Measurements from ENCODE around the gene KIF3C.

Gene KIF3C

DNA sequence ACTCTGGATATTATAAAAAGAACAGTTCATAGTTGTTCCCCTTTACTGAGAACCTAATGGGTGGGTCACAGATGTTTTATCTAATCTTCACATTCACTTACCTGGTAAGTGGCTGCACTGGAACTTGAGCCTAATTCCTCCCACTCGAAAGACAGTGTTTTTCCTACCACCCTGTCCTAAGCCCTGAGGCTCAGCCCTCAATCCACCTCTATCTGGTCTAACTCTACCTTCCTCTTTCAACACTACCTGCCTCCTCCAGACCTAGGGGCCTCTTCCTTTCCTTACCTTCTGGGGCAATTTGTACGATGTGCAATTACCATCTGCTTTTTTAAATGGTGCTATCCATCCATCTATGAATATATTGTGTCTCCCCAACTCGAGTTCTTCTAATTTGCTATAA lies 9.7 kb upstream of the KIF3C start:
- TF ChIP-seq, protein P1, sequence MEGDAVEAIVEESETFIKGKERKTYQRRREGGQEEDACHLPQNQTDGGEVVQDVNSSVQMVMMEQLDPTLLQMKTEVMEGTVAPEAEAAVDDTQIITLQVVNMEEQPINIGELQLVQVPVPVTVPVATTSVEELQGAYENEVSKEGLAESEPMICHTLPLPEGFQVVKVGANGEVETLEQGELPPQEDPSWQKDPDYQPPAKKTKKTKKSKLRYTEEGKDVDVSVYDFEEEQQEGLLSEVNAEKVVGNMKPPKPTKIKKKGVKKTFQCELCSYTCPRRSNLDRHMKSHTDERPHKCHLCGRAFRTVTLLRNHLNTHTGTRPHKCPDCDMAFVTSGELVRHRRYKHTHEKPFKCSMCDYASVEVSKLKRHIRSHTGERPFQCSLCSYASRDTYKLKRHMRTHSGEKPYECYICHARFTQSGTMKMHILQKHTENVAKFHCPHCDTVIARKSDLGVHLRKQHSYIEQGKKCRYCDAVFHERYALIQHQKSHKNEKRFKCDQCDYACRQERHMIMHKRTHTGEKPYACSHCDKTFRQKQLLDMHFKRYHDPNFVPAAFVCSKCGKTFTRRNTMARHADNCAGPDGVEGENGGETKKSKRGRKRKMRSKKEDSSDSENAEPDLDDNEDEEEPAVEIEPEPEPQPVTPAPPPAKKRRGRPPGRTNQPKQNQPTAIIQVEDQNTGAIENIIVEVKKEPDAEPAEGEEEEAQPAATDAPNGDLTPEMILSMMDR (IDR thresholded peaks at IDR 0.05; ENCODE audit: extremely low read depth, insufficient read depth, missing control alignments), result no peak
- DNase-seq (ENCODE audit: low spot score), result no peak
- in situ Hi-C loops (cut with MboI; ENCODE audit: low pct_unique_long_range_greater_than_20kb, low sequenced_read_pairs, unreplicated experiment), result loop anchor here (10.0 kb wide), 1 partner anchor 153 kb away; no protein-coding TSS in a partner anchor

DNA sequence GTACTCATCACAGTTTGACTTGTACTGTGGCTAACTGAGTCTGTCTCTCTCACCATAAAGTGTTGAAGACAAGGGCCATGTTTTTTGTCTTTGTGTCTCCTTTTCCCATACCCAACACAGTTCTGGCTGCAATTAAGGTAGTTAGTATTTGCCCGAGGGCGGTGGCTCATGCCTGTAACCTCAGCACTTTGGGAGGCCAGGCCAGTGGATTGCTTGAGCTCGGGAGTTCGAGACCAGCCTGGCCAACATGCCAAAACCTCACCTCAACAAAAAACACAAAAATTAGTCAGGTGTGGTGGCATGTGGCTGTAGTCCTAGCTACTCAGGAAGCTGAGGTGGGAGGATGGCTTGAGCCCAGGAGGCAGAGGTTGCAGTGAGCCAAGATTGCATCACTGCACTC lies 6.9 kb upstream of the KIF3C start:
- no peak for DNase-seq (ENCODE audit: low spot score)
- in situ Hi-C loops (cut with MboI; ENCODE audit: low pct_unique_long_range_greater_than_20kb, low sequenced_read_pairs, unreplicated experiment), result no loop called here
- TF ChIP-seq, protein P1 (IDR thresholded peaks at IDR 0.05; ENCODE audit: extremely low read depth, insufficient read depth, missing control alignments), result no peak

DNA sequence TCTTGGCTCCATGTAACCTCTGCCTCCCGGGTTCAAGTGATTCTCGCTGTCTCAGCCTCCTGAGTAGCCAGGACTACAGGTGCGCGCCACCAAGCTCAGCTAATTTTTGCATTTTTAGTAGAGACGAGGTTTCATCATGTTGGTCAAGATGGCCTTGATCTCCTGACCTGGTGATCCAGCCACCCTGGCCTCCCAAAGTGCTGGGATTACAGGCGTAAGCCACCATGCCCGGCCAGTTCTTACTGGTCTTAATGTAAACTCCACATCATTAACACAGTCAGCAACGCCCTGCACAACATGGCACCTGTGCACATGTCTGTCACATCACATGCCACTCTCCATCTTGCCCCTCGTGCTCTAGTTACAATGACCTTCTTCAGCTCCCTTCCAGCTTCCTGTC lies 5.8 kb upstream of the KIF3C start:
- DNase-seq (ENCODE audit: low spot score), result no peak

DNA sequence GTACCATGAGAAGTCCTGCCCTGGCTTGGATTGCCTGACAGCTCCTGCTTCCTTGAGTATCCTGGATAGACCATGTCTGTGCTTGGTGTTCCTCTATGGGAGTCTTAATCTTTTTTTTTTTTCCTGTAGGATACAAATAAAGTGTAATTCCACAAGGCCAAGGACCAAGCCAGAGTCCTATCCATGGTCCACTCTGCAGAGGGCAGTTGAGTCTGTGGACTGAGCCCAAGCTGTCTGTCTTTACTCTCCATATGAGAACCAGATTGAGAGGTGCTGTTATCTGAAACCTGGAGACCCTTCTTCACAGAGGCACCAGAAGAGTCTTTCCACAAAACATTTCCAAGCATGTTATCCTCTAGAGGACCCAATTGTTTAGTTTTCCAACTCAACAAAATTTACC lies 1.4 kb upstream of the KIF3C start:
- TF ChIP-seq, protein P1 (IDR thresholded peaks at IDR 0.05; ENCODE audit: extremely low read depth, insufficient read depth, missing control alignments), result no peak
- no peak for DNase-seq (ENCODE audit: low spot score)
- in situ Hi-C loops (cut with MboI; ENCODE audit: low pct_unique_long_range_greater_than_20kb, low sequenced_read_pairs, unreplicated experiment), result no loop called here

More for the DNA sequence above, 5.8 kb upstream of the KIF3C start:
- TF ChIP-seq, protein P1 (IDR thresholded peaks at IDR 0.05; ENCODE audit: extremely low read depth, insufficient read depth, missing control alignments), result no peak
- in situ Hi-C loops (cut with MboI; ENCODE audit: low pct_unique_long_range_greater_than_20kb, low sequenced_read_pairs, unreplicated experiment), result no loop called here

DNA sequence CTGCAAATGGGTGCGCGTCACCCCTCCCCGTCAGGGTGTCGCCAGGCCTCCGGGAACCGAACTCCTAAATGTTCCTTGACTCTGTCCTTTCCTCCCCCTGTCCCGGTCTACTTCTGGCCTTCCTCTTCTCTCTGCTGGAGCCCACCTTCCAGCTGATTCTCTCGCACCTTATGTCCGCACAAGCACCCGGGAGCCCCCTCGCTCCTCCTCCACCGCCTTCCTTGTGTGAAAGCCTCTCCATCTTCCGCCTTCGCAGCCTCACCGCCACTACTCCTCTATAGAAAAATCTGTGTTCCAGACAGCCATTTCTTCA lies 627 bp upstream of the KIF3C start:
- DNase-seq (ENCODE audit: low spot score), result no peak
- in situ Hi-C loops (cut with MboI; ENCODE audit: low pct_unique_long_range_greater_than_20kb, low sequenced_read_pairs, unreplicated experiment), result no loop called here

DNA sequence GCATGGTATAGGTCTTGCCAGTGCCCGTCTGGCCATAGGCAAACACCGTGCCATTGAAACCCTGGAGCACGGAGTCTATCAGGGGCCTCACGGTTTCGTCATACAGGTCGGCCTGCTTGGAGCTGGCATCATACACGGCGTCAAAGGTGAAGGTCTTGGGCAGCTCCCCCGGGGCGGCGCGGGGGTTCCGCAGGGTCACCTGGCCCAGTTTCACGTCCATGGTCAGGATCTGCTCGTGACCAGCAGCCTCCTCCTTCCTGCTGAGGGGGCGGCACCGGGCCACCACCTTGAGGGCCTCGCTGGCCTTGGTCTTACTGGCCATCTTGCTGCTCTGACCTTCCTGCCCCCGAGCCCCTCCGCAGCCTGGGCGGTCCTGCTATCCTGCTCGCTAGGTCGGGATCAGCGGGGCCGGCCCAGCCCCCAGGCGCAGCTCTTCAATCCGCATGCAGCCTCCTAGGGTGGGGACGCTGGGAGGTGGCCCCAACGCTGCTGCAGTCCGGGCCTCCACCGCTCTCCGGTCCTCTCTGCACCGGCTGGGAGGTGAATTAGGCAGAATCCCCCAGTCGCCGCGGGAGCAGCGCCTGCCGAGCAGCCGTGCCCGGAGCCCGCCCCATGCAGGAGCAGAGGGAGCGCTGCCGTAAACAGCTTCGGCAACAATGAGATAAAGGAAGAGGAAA lies 563 bp downstream of the KIF3C start:
- TF ChIP-seq, protein P1 (IDR thresholded peaks at IDR 0.05; ENCODE audit: extremely low read depth, insufficient read depth, missing control alignments), result no peak
- DNase-seq (ENCODE audit: low spot score), result peak; percentile 43
- in situ Hi-C loops (cut with MboI; ENCODE audit: low pct_unique_long_range_greater_than_20kb, low sequenced_read_pairs, unreplicated experiment), result no loop called here

More for the DNA sequence above, 627 bp upstream of the KIF3C start:
- TF ChIP-seq, protein P1 (IDR thresholded peaks at IDR 0.05; ENCODE audit: extremely low read depth, insufficient read depth, missing control alignments), result no peak

Data from GM13977 (cell line).